Small intestine (tissue), 7 donors: ENCODE measurements around the gene MCTP1. TPM values are rescaled to one million over a fixed set of nuclear protein-coding genes. Genes with fewer than 3 reads are reported as not detected.

Source experiments
- DNase-seq, 2 donors: peaks; one replicate each; pipeline versions ENCODE4 v3.0.0 to v3.0.0-alpha.2; 2013
- FAIRE-seq: peaks from 2 replicates; lab custom pipeline; 2012; peaks lifted over from hg19 to GRCh38; lab: Jason Lieb, UNC
- H3K27ac ChIP-seq, 3 donors: one replicate each; pipeline ENCODE4 v1.5.1; 2013; ENCODE audit warnings: low read length in 2 of 3, mild to moderate bottlenecking in 2 of 3, control low read depth in 1 of 3, inconsistent platforms in 1 of 3, low read depth in 1 of 3, moderate library complexity in 1 of 3
- H3K27me3 ChIP-seq, 3 donors: one replicate each; pipeline ENCODE4 v1.6.1; 2013; ENCODE audit warnings: low read length in 3 of 3, inconsistent platforms in 1 of 3; ENCODE audit not compliant: control insufficient read depth in 3 of 3, insufficient read depth in 3 of 3
- H3K36me3 ChIP-seq, 3 donors: one replicate each; pipeline ENCODE4 v1.6.1; 2013; ENCODE audit warnings: low read length in 3 of 3, inconsistent platforms in 1 of 3, low read depth in 1 of 3, mild to moderate bottlenecking in 1 of 3, moderate library complexity in 1 of 3; ENCODE audit not compliant: control insufficient read depth in 3 of 3, insufficient read depth in 2 of 3
- H3K4me1 ChIP-seq, 3 donors: one replicate each; pipeline ENCODE4 v1.6.1; 2013; ENCODE audit warnings: low read length in 2 of 3, inconsistent platforms in 1 of 3, low read depth in 1 of 3, mild to moderate bottlenecking in 1 of 3, moderate library complexity in 1 of 3; ENCODE audit not compliant: control insufficient read depth in 3 of 3, insufficient read depth in 2 of 3
- H3K4me3 ChIP-seq, 3 donors: one replicate each; pipeline ENCODE4 v1.5.1; 2013; ENCODE audit warnings: low read length in 3 of 3, control low read depth in 1 of 3, inconsistent platforms in 1 of 3, low read depth in 1 of 3, mild to moderate bottlenecking in 1 of 3, moderate library complexity in 1 of 3
- H3K9me3 ChIP-seq, 2 donors: one replicate each; pipeline ENCODE4 v1.6.1; 2013; ENCODE audit warnings: low read depth in 1 of 2, low read length in 1 of 2; ENCODE audit not compliant: control insufficient read depth in 2 of 2, insufficient read depth in 1 of 2
- WGBS, 3 donors: extraction: QIAGEN DNeasy Blood & Tissue Kit; methylation state at CpG; one replicate each; pipeline ENCODE4 v1.1.7; 2013; 5-methylcytosine and 5-hydroxymethylcytosine counted together
- polyA plus RNA-seq, 4 donors: library from polyadenylated mRNA; stranded (reverse) in 3 of 4; unstranded in 1 of 4; fragments of 200-250 nt in 3 of 4; fragments of 120-200 nt in 1 of 4; gene quantifications; one replicate each; pipeline versions ENCODE4 v1.2.1 to v1.2.3, GENCODE V29; 2013
- donor health status: healthy with polysubstance abuse.
- donor health status: control.
- donor health status: control.
- donor health status: Bipolar disorder and iron deficiency.
- donor health status: healthy.

The MCTP1 gene
- polyA plus RNA-seq, 4 donors, result 0.22 to 6.1 (median 2.3) TPM

- no peak overlapping the region for H3K4me3 ChIP-seq
- no peaks in the 10 kb centered on the region for H3K9me3 ChIP-seq
- FAIRE-seq, result no peak
- no peak overlapping the region for H3K27ac ChIP-seq
- no peak for DNase-seq
- H3K27me3 ChIP-seq, result no peaks in the 10 kb centered on the region
- H3K4me1 ChIP-seq, result no peaks in the 10 kb centered on the region
- no peaks in the 10 kb centered on the region for H3K36me3 ChIP-seq
Measured at GRCh38 chr5:95162231-95162992, 122.5 kb downstream of the MCTP1 start.

DNA sequence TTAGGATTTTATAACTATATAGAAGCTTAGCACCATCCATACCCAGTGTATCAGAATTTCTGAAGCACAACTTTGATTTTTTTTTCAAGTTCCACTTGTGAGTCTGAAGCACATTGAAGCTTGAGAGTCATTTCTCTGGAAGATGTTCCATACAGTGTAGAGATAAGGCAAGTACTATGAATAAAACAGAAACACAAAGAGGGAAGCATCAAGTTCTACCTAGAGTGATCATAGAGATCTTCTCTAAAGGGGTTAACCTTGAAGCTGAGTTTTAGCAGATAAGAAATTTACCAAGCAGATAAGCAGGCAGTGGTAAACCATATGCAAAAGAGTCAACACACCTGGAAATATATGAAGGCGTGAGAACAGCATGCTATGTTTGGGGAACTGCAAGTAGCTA is 125.3 kb downstream of the MCTP1 start:
- Histone ChIP-seq H3K4me3 (no peak overlapping the region), H3K27ac (no peak overlapping the region), H3K27me3 (no peaks in the 10 kb centered on the region), H3K4me1 (no peaks in the 10 kb centered on the region), H3K36me3 (no peaks in the 10 kb centered on the region), H3K9me3 (no peaks in the 10 kb centered on the region)
- FAIRE-seq (no peak), DNase-seq (no peak)
- 48 to 68% (median 53%) methylated on average over 1 of the region's 1 CpG for WGBS, 3 donors

DNA sequence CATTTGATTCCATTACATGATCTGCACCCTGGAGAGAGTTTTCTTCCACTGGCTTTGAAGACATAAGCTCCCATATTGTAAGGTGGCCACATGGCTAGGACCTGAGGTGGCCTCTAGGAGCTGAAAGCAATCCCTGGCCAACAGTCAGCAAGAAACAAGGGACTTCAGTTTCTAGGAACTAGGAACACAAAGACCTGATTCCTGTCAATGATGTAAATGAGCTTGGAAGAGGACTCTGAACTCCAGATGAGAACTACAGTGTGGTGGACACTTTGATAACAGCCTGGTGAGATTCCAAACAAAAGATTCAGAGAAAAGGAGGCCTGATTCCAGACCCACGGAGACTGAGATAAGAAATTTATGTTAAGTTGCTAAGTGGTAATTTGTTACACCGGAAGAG is 129.0 kb downstream of the MCTP1 start:
- 28 to 52% (median 43%) methylated on average over 2 of the region's 2 CpGs for WGBS, 3 donors
- no peak overlapping the region for H3K4me3 ChIP-seq
- no peak overlapping the region for H3K27ac ChIP-seq
- DNase-seq, result peak in 1 of 2 donors; percentile 11
- H3K4me1 ChIP-seq, result no peaks in the 10 kb centered on the region
- H3K9me3 ChIP-seq, result no peaks in the 10 kb centered on the region
- FAIRE-seq, result no peak
- H3K36me3 ChIP-seq, result no peaks in the 10 kb centered on the region
- H3K27me3 ChIP-seq, result no peaks in the 10 kb centered on the region

GRCh38 chr5:95153511-95153910 is 131.4 kb downstream of the MCTP1 start:
- FAIRE-seq (no peak), DNase-seq (no peak)
- H3K27ac ChIP-seq, result no peak overlapping the region
- H3K4me1 ChIP-seq, result no peaks in the 10 kb centered on the region
- no peak overlapping the region for H3K4me3 ChIP-seq
- 44 to 64% (median 53%) methylated on average over 2 of the region's 2 CpGs for WGBS, 3 donors
- H3K27me3 ChIP-seq, result no peaks in the 10 kb centered on the region
- peaks cover 0 to 8% of the 10 kb centered on the region in 2 donors for H3K9me3 ChIP-seq
- no peaks in the 10 kb centered on the region for H3K36me3 ChIP-seq

DNA sequence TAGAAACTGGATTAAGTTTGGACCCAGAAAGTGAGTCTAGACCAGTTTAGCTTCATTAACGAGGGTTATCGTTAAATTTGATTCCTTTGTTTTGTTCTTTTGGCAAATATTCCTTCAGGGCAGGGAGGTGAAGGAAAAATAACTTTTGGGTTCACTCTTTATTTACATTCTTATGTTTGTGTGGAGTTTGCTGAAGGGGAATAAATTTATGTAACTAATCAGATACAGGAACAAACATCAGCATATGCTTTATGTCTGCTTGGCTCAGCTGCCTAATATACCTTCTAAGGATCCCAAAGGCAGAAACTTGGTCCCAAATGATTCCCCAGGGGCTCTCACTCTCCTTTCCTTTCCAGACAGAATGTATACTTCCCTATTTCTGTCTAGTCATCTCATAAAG is 132.4 kb downstream of the MCTP1 start:
- Histone ChIP-seq H3K27me3 (no peaks in the 10 kb centered on the region), H3K9me3 (peaks cover 0 to 8% of the 10 kb centered on the region in 2 donors), H3K36me3 (no peaks in the 10 kb centered on the region), H3K4me3 (no peak overlapping the region), H3K4me1 (no peaks in the 10 kb centered on the region), H3K27ac (no peak overlapping the region)
- WGBS, 3 donors, result 41 to 63% (median 51%) methylated on average over 2 of the region's 2 CpGs
- DNase-seq (no peak), FAIRE-seq (no peak)

- FAIRE-seq, result no peak
- Histone ChIP-seq H3K27ac (no peak overlapping the region), H3K36me3 (no peaks in the 10 kb centered on the region), H3K4me1 (no peaks in the 10 kb centered on the region), H3K4me3 (no peak overlapping the region), H3K9me3 (peaks cover 0 to 8% of the 10 kb centered on the region in 2 donors), H3K27me3 (no peaks in the 10 kb centered on the region)
- 47 to 67% (median 58%) methylated on average over 1 of the region's 1 CpG for WGBS, 3 donors
- DNase-seq, result no peak
Measured at GRCh38 chr5:95152131-95152530, 132.8 kb downstream of the MCTP1 start.

- Histone ChIP-seq H3K36me3 (no peaks in the 10 kb centered on the region), H3K4me1 (no peaks in the 10 kb centered on the region), H3K9me3 (peaks cover 0 to 8% of the 10 kb centered on the region in 2 donors), H3K4me3 (no peak overlapping the region), H3K27ac (no peak overlapping the region), H3K27me3 (no peaks in the 10 kb centered on the region)
- DNase-seq, result no peak
- FAIRE-seq, result no peak
- WGBS, 3 donors, result 81 to 88% (median 86%) methylated on average over 4 of the region's 4 CpGs
Measured at GRCh38 chr5:95151694-95152093, 133.2 kb downstream of the MCTP1 start.

GRCh38 chr5:95149387-95149786 is 135.5 kb downstream of the MCTP1 start:
- H3K4me1 ChIP-seq, result no peaks in the 10 kb centered on the region
- H3K36me3 ChIP-seq, result no peaks in the 10 kb centered on the region
- no peak for FAIRE-seq
- H3K9me3 ChIP-seq, result peaks cover 0 to 8% of the 10 kb centered on the region in 2 donors
- no peak for DNase-seq
- H3K27ac ChIP-seq, result no peak overlapping the region
- WGBS, 3 donors, result 72 to 86% (median 73%) methylated on average over 4 of the region's 4 CpGs
- no peaks in the 10 kb centered on the region for H3K27me3 ChIP-seq
- no peak overlapping the region for H3K4me3 ChIP-seq

- peaks cover 0 to 8% of the 10 kb centered on the region in 2 donors for H3K9me3 ChIP-seq
- DNase-seq, result no peak
- no peaks in the 10 kb centered on the region for H3K4me1 ChIP-seq
- FAIRE-seq, result no peak
- H3K27me3 ChIP-seq, result no peaks in the 10 kb centered on the region
- H3K36me3 ChIP-seq, result no peaks in the 10 kb centered on the region
- H3K4me3 ChIP-seq, result no peak overlapping the region
- H3K27ac ChIP-seq, result no peak overlapping the region
Measured at GRCh38 chr5:95148453-95148852, 136.4 kb downstream of the MCTP1 start.
